ENCODE data around the gene IL27RA. TPM values are rescaled to one million over a fixed set of nuclear protein-coding genes. Genes with fewer than 3 reads are reported as not detected.

IL27RA gene
- total and polyA plus RNA-seq, 10 donors = 12.8 to 28.7 (median 16.8) TPM

- Histone ChIP-seq H3K4me1 (peaks cover 31 to 100% (median 80%) of the 10 kb centered on the region in 6 donors), H3K9me3 (no peaks in the 10 kb centered on the region), H3K27ac (peak overlapping the region in 4 of 8 donors; percentile 94 to 97 (median 96)), H3K36me3 (peaks cover 0 to 50% (median 6%) of the 10 kb centered on the region in 6 donors), H3K4me3 (no peak overlapping the region), H3K27me3 (replicated peaks in 1 of 7) (no peaks in the 10 kb centered on the region)
- no peak for DNase-seq
- TF ChIP-seq CTCF (IDR thresholded peaks at IDR 0.05 in 8 of 11, conservative IDR thresholded peaks at IDR 0.05 in 3 of 11) = no peak
- TF ChIP-seq POLR2A (IDR thresholded peaks at IDR 0.05) = no peak
- no peak for TF ChIP-seq POLR2AphosphoS5 (IDR thresholded peaks at IDR 0.05)
- 84 to 100% (median 85%) methylated on average over 3 to 15 of the region's 15 CpGs for WGBS, 5 donors
- intact Hi-C loops (cut with DNase I; ENCODE audit: low total_unique reads) = no loop called here
Observed at GRCh38 chr19:13984186-13984585, 47.4 kb upstream of the IL27RA start.

- WGBS, 5 donors = 68 to 78% (median 71%) methylated on average over 20 to 25 of the region's 25 CpGs
- no peak for TF ChIP-seq CTCF (IDR thresholded peaks at IDR 0.05 in 8 of 11, conservative IDR thresholded peaks at IDR 0.05 in 3 of 11)
- TF ChIP-seq POLR2AphosphoS5 (IDR thresholded peaks at IDR 0.05) = peak in 2 of 3 donors; percentile 18 to 52
- no peak for DNase-seq
- intact Hi-C loops (cut with DNase I; ENCODE audit: low total_unique reads) = no loop called here
- Histone ChIP-seq H3K4me3 (no peak overlapping the region), H3K36me3 (peaks cover 0 to 57% (median 6%) of the 10 kb centered on the region in 6 donors), H3K9me3 (no peaks in the 10 kb centered on the region), H3K27me3 (replicated peaks in 1 of 7) (no peaks in the 10 kb centered on the region), H3K4me1 (peaks cover 28 to 100% (median 72%) of the 10 kb centered on the region in 6 donors), H3K27ac (peak overlapping the region; percentile 83 to 97 (median 94))
Observed at GRCh38 chr19:13984875-13985741, 46.5 kb upstream of the IL27RA start.

GRCh38 chr19:13985771-13986347 lies 45.7 kb upstream of the IL27RA start:
- Histone ChIP-seq H3K36me3 (peaks cover 0 to 57% (median 7%) of the 10 kb centered on the region in 6 donors), H3K4me3 (peak overlapping the region in 3 of 8 donors; percentile 12 to 56 (median 15)), H3K27ac (peak overlapping the region; percentile 83 to 97 (median 94)), H3K27me3 (replicated peaks in 1 of 7) (no peaks in the 10 kb centered on the region), H3K4me1 (peaks cover 28 to 98% (median 72%) of the 10 kb centered on the region in 6 donors), H3K9me3 (no peaks in the 10 kb centered on the region)
- TF ChIP-seq CTCF (IDR thresholded peaks at IDR 0.05 in 8 of 11, conservative IDR thresholded peaks at IDR 0.05 in 3 of 11) (no peak), POLR2A (IDR thresholded peaks at IDR 0.05) (no peak), POLR2AphosphoS5 (IDR thresholded peaks at IDR 0.05) (no peak)
- intact Hi-C loops (cut with DNase I; ENCODE audit: low total_unique reads) = no loop called here
- WGBS, 5 donors = 41 to 71% (median 52%) methylated on average over 6 to 10 of the region's 10 CpGs
- no peak for DNase-seq
